SK-N-SH (cell line): Measurements from ENCODE around the gene PDPK1. TPM values are rescaled to one million over a fixed set of nuclear protein-coding genes. Genes with fewer than 3 reads are reported as not detected.

Source experiments
- CTCF ChIA-PET: fragments of 300-600, 350-600 bp; formaldehyde crosslinking; extraction: SDS; loops from one replicate; lab custom pipeline; 2021; lab: Yijun Ruan, JAX
- POLR2A ChIA-PET: fragments of 350-600 bp; sonication (Branson Sonifier 250); formaldehyde crosslinking; extraction: SDS; loops from one replicate; lab custom pipeline; 2020; ENCODE audit warnings: antibody characterized with exemption, inconsistent platforms; lab: Yijun Ruan, JAX
- DNase-seq: peaks from one replicate; pipeline ENCODE4 v3.0.0; 2012
- H2AFZ ChIP-seq: fragments of 200-600 bp; sonication (generic); 2 replicates; pipeline ENCODE4 v1.8.1; 2016; ENCODE audit warnings: antibody characterized with exemption, mild to moderate bottlenecking, low read depth
- H3F3A ChIP-seq: fragments of 200-600 bp; sonication (generic); replicated peaks from 2 replicates; pipeline ENCODE3; 2016; ENCODE audit warnings: antibody characterized with exemption, mild to moderate bottlenecking; ENCODE audit not compliant: insufficient read depth
- H3K27ac ChIP-seq, 2 experiments: fragments of 200-500 bp in 1 of 2; fragments of 200-600 bp in 1 of 2; sonication (Bioruptor generic) in 1 of 2; sonication (generic), shearing (Covaris generic) in 1 of 2; 2 replicates each; pipeline versions ENCODE4 v1.5.1 to v1.6.1; 2014 to 2016; ENCODE audit warnings: low read depth in 2 of 2, inconsistent platforms in 1 of 2, low read length in 1 of 2, mild to moderate bottlenecking in 1 of 2, mixed read lengths in 1 of 2
- H3K27me3 ChIP-seq: fragments of 200-600 bp; sonication (generic), shearing (Covaris generic); 2 replicates; pipeline ENCODE4 v1.6.1; 2016; ENCODE audit warnings: mixed run types; ENCODE audit not compliant: insufficient read depth
- H3K36me3 ChIP-seq, 2 experiments: fragments of 200-500 bp in 1 of 2; fragments of 200-600 bp in 1 of 2; sonication (Bioruptor generic) in 1 of 2; sonication (generic) in 1 of 2; replicated peaks in 1 of 2; 2 replicates each; pipeline versions ENCODE3 to v1.5.1; 2014 to 2016; ENCODE audit warnings: low read length in 1 of 2, mild to moderate bottlenecking in 1 of 2; ENCODE audit not compliant: insufficient read depth in 2 of 2, control insufficient read depth in 1 of 2
- H3K4me1 ChIP-seq, 2 experiments: fragments of 200-500 bp in 1 of 2; fragments of 200-600 bp in 1 of 2; sonication (Bioruptor generic) in 1 of 2; sonication (generic), shearing (Covaris generic) in 1 of 2; 2 replicates each; pipeline versions ENCODE4 v1.5.1 to v1.6.1; 2014 to 2016; ENCODE audit warnings: low read depth in 1 of 2, low read length in 1 of 2, mixed run types in 1 of 2; ENCODE audit not compliant: insufficient read depth in 2 of 2, control insufficient read depth in 1 of 2
- H3K4me2 ChIP-seq: fragments of 200-600 bp; sonication (generic), shearing (Covaris generic); 2 replicates; pipeline ENCODE4 v1.6.1; 2017; ENCODE audit warnings: mixed run types
- H3K4me3 ChIP-seq, 2 experiments: fragments of 200-500 bp in 1 of 2; fragments of 200-600 bp in 1 of 2; sonication (Bioruptor generic) in 1 of 2; sonication (generic), shearing (Covaris generic) in 1 of 2; 2 replicates each; pipeline versions ENCODE4 v1.5.1 to v1.8.1; 2014 to 2016; ENCODE audit warnings: low read depth in 2 of 2, inconsistent platforms in 1 of 2, low read length in 1 of 2, mild to moderate bottlenecking in 1 of 2, mixed read lengths in 1 of 2, moderate library complexity in 1 of 2
- H3K79me2 ChIP-seq: fragments of 200-600 bp; sonication (generic); 2 replicates; pipeline ENCODE4 v1.8.1; 2017; ENCODE audit warnings: mild to moderate bottlenecking; ENCODE audit not compliant: insufficient read depth
- H3K9ac ChIP-seq: fragments of 200-600 bp; sonication (generic); 2 replicates; pipeline ENCODE4 v1.6.1; 2017; ENCODE audit warnings: mixed run types
- H3K9me2 ChIP-seq: fragments of 200-600 bp; sonication (generic); 2 replicates; pipeline ENCODE4 v1.6.1; 2017; ENCODE audit warnings: mixed run types
- H3K9me3 ChIP-seq: fragments of 200-600 bp; sonication (generic); 2 replicates; pipeline ENCODE4 v1.6.1; 2017; ENCODE audit warnings: mixed run types, mild to moderate bottlenecking, moderate library complexity
- H4K20me1 ChIP-seq: fragments of 200-600 bp; sonication (generic); 2 replicates; pipeline ENCODE4 v1.6.1; 2017; ENCODE audit warnings: mild to moderate bottlenecking, mixed run types; ENCODE audit not compliant: insufficient read depth
- CTCF ChIP-seq: fragments of 200-600 bp; sonication (generic); IDR thresholded peaks from 2 replicates; pipeline ENCODE4 v1.6.1; 2017; ENCODE audit warnings: antibody characterized with exemption, mild to moderate bottlenecking, moderate library complexity
- EP300 ChIP-seq, 2 experiments: IDR thresholded peaks; 2 replicates each; pipeline versions ENCODE4 v1.4.0 to v1.6.1; 2012; ENCODE audit warnings: borderline replicate concordance in 1 of 2, low read depth in 1 of 2, low read length in 1 of 2
- EZH2phosphoT487 ChIP-seq: fragments of 200-600 bp; sonication (generic); IDR thresholded peaks from 2 replicates; pipeline ENCODE4 v1.6.1; 2017; ENCODE audit warnings: low read depth, mixed run types, mild to moderate bottlenecking, antibody characterized with exemption, moderate library complexity, borderline replicate concordance
- FOSL2 ChIP-seq: IDR thresholded peaks from 2 replicates; pipeline ENCODE4 v1.4.0; 2012; ENCODE audit warnings: low read depth, mild to moderate bottlenecking, moderate library complexity, borderline replicate concordance
- FOXM1 ChIP-seq: IDR thresholded peaks from 2 replicates; pipeline ENCODE4 v1.4.0; 2012; ENCODE audit warnings: low read depth, mild to moderate bottlenecking
- GATA2 ChIP-seq: sonication (generic); formaldehyde crosslinking; IDR thresholded peaks from 2 replicates; pipeline ENCODE4 v1.5.0; 2020; ENCODE audit warnings: mild to moderate bottlenecking, missing genetic modification reagents
- IRF3 ChIP-seq: fragments of 150-350 bp; IDR thresholded peaks from 2 replicates; pipeline ENCODE4 v1.6.1; 2016; ENCODE audit warnings: mild to moderate bottlenecking, low read depth, low read length
- MAX ChIP-seq: IDR thresholded peaks from 2 replicates; pipeline ENCODE4 v1.4.0; 2012; ENCODE audit warnings: low read depth
- NFIC ChIP-seq: IDR thresholded peaks from 2 replicates; pipeline ENCODE4 v1.4.0; 2012; ENCODE audit warnings: borderline replicate concordance
- RAD21 ChIP-seq: IDR thresholded peaks from 2 replicates; pipeline ENCODE4 v1.6.1; 2012; ENCODE audit warnings: mild to moderate bottlenecking, low read length
- RFX5 ChIP-seq: IDR thresholded peaks from 2 replicates; pipeline ENCODE4 v1.6.1; 2012; ENCODE audit warnings: mild to moderate bottlenecking, improper control_type of control experiment, low read length
- RXRA ChIP-seq: IDR thresholded peaks from 2 replicates; pipeline ENCODE4 v1.4.0; 2012; ENCODE audit warnings: low read depth, mild to moderate bottlenecking, borderline replicate concordance
- TCF12 ChIP-seq: IDR thresholded peaks from 2 replicates; pipeline ENCODE4 v1.4.0; 2012
- WGBS: methylation state at CpG from one replicate; pipeline ENCODE4 v1.1.6; 2017; ENCODE audit warnings: low lambda C conversion rate; 5-methylcytosine and 5-hydroxymethylcytosine counted together
- polyA plus RNA-seq, 3 experiments: library from polyadenylated mRNA; depleted of rRNA; stranded (reverse); fragments of >200 nt; gene quantifications; 2 replicates each; pipeline ENCODE4 v1.2.3, GENCODE V29; 2012

Gene PDPK1
- polyA plus RNA-seq, 1 of the 3 experiments (the other 2 are of a cell fraction), result 22.0 TPM

GRCh38 chr16:2496223-2497115 is 41.4 kb upstream of the PDPK1 start (continued):
- no peak for TF ChIP-seq EP300 (IDR thresholded peaks at IDR 0.05; ENCODE audit: borderline replicate concordance in 1 of 2, low read depth in 1 of 2, low read length in 1 of 2)
- TF ChIP-seq RFX5, result no peak
- TF ChIP-seq MAX, result no peak
- TF ChIP-seq IRF3, result no peak
- no peak for TF ChIP-seq GATA2 (CRISPR knock-in tag)

GRCh38 chr16:2497116-2497630 is 40.6 kb upstream of the PDPK1 start:
- peak; percentile 51 for DNase-seq
- no peak overlapping the region for H3K4me2 ChIP-seq

More at GRCh38 chr16:2497116-2497630, 40.6 kb upstream of the PDPK1 start:
- Histone ChIP-seq H3K9me2 (no peaks in the 10 kb centered on the region), H3K27ac (peak overlapping the region in 1 of 2 experiments; percentile 72; a peak in 2 of 4 replicates), H3F3A (no peaks in the 10 kb centered on the region), H4K20me1 (0 out of 2 replicates have a peak, but pooled peaks cover 4% of the 10 kb centered on the region), H3K4me1 (peaks cover 0 to 27% of the 10 kb centered on the region in 2 experiments; a peak in 1 of 4 replicates), H3K27me3 (no peaks in the 10 kb centered on the region), H3K9ac (no peak overlapping the region), H3K36me3 (peaks cover 0 to 16% of the 10 kb centered on the region in 2 experiments), H3K4me3 (no peak overlapping the region), H2AFZ (no peak overlapping the region), H3K9me3 (no peaks in the 10 kb centered on the region), H3K79me2 (no peaks in the 10 kb centered on the region)
- POLR2A ChIA-PET, result interaction anchor here (0.8 kb wide), 1 partner anchor 28 kb away, joined by 5 read pairs; no protein-coding TSS in a partner anchor
- CTCF ChIA-PET, result interaction anchor here (1.0 to 1.3 kb wide), 4 partner anchors 14 to 157 kb away, joined by 3 read pairs; partner anchors contain the start of genes ABCA3 and TEDC2
- WGBS, result 88% methylated on average over 4 of the region's 21 CpGs
- TF ChIP-seq RAD21 (no peak), FOXM1 (no peak), RXRA (no peak), CTCF (no peak), IRF3 (no peak), RFX5 (no peak), EZH2phosphoT487 (no peak), NFIC (no peak), TCF12 (no peak), FOSL2 (no peak)
